GM18868 (cell line): ENCODE measurements around the gene USP37.
"Not testable (repeated sequence)": the region's sequence is repeated elsewhere in the genome, so short reads cannot be mapped to it uniquely, and the experiment has no call there.

ENCODE experiments used
- ATAC-seq: cut with Tn5 transposase; IDR thresholded peaks from one replicate; pipeline ENCODE4 v1.9.1; 2021; ENCODE audit warnings: mild to moderate bottlenecking, moderate library complexity; ENCODE audit not compliant: unreplicated experiment

The USP37 gene

GRCh38 chr2:218557941-218558340, 10.2 kb downstream of the USP37 start:
- no peak for ATAC-seq

GRCh38 chr2:218555527-218555926, 12.6 kb downstream of the USP37 start:
- ATAC-seq: no peak

- ATAC-seq: not testable (repeated sequence)
These were observed 13.9 kb downstream of the USP37 start for GRCh38 chr2:218554225-218554624.

GRCh38 chr2:218547978-218548377, 20.2 kb downstream of the USP37 start:
- peak; percentile 54 for ATAC-seq

GRCh38 chr2:218547511-218547910, 20.6 kb downstream of the USP37 start:
- no peak for ATAC-seq

GRCh38 chr2:218546012-218546411, 22.1 kb downstream of the USP37 start:
- ATAC-seq: no peak

GRCh38 chr2:218540015-218540414, 28.1 kb downstream of the USP37 start:
- no peak for ATAC-seq

- ATAC-seq: no peak
These were observed 31.2 kb downstream of the USP37 start for GRCh38 chr2:218536804-218537494.

- no peak for ATAC-seq
These were observed 38.2 kb downstream of the USP37 start for GRCh38 chr2:218529990-218530389.

- not testable (repeated sequence) for ATAC-seq
These were observed 39.7 kb downstream of the USP37 start for GRCh38 chr2:218528409-218528808.

GRCh38 chr2:218523651-218524050, 44.5 kb downstream of the USP37 start:
- ATAC-seq: no peak

GRCh38 chr2:218518876-218519275, 49.3 kb downstream of the USP37 start:
- no peak for ATAC-seq

- ATAC-seq: peak; percentile 81
These were observed 50.5 kb downstream of the USP37 start for GRCh38 chr2:218517434-218518206.

- peak; percentile 30 for ATAC-seq
These were observed 51.5 kb downstream of the USP37 start for GRCh38 chr2:218516614-218517013.

- no peak for ATAC-seq
These were observed 54.5 kb downstream of the USP37 start for GRCh38 chr2:218513676-218514075.

- no peak for ATAC-seq
These were observed 59.9 kb downstream of the USP37 start for GRCh38 chr2:218508299-218508698.

GRCh38 chr2:218505754-218506371, 62.3 kb downstream of the USP37 start:
- no peak for ATAC-seq

- ATAC-seq: no peak
These were observed 66.5 kb downstream of the USP37 start for GRCh38 chr2:218501665-218502064.

- no peak for ATAC-seq
These were observed 67.6 kb downstream of the USP37 start for GRCh38 chr2:218500501-218501060.

- ATAC-seq: no peak
These were observed 82.0 kb downstream of the USP37 start for GRCh38 chr2:218485986-218486667.

- no peak for ATAC-seq
These were observed 85.5 kb downstream of the USP37 start for GRCh38 chr2:218482651-218483050.
